Measurements from ENCODE around the gene KRTAP2-1.

The KRTAP2-1 gene

GRCh38 chr17:40997361-40997760 lies 49.8 kb downstream of the KRTAP2-1 start (continued):
- no peak for TF ChIP-seq KLF8 (tag by site-specific recombination; IDR thresholded peaks at IDR 0.05)
- TF ChIP-seq, protein P1, sequence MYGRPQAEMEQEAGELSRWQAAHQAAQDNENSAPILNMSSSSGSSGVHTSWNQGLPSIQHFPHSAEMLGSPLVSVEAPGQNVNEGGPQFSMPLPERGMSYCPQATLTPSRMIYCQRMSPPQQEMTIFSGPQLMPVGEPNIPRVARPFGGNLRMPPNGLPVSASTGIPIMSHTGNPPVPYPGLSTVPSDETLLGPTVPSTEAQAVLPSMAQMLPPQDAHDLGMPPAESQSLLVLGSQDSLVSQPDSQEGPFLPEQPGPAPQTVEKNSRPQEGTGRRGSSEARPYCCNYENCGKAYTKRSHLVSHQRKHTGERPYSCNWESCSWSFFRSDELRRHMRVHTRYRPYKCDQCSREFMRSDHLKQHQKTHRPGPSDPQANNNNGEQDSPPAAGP (tag by site-specific recombination; IDR thresholded peaks at IDR 0.05), result no peak
- no peak for TF ChIP-seq ZNF311 (tag by site-specific recombination; IDR thresholded peaks at IDR 0.05; ENCODE audit: borderline replicate concordance)

GRCh38 chr17:40996829-40997228 lies 50.3 kb downstream of the KRTAP2-1 start:
- Histone ChIP-seq H3K4me3 (ENCODE audit: low read depth, low read length) (no peak overlapping the region), H3K27ac (ENCODE audit: extremely low read depth, low read depth, low read length) (no peak overlapping the region), H3K9me3 (ENCODE audit: control insufficient read depth, insufficient read depth, low read depth, low read length) (no peaks in the 10 kb centered on the region), H3K4me1 (ENCODE audit: control insufficient read depth, insufficient read depth, low read length) (no peaks in the 10 kb centered on the region), H3K36me3 (ENCODE audit: control insufficient read depth in 2 of 2, insufficient read depth in 1 of 2, low read length in 2 of 2) (no peaks in the 10 kb centered on the region)
- TF ChIP-seq ZNF433 (tag by site-specific recombination; IDR thresholded peaks at IDR 0.05; ENCODE audit: low read depth) (no peak), HOXD13 (CRISPR knock-in tag; IDR thresholded peaks at IDR 0.05; ENCODE audit: borderline replicate concordance) (no peak), ZNF266 (tag by site-specific recombination; IDR thresholded peaks at IDR 0.05; ENCODE audit: low read depth) (no peak), ZNF692 (tag by site-specific recombination; IDR thresholded peaks at IDR 0.05) (no peak), ZNF404 (tag by site-specific recombination; IDR thresholded peaks at IDR 0.05) (no peak), ZSCAN23 (tag by site-specific recombination; IDR thresholded peaks at IDR 0.05) (no peak), SETDB1 (IDR thresholded peaks at IDR 0.05; ENCODE audit: insufficient read length, low read length) (no peak)
- TF ChIP-seq, protein P2, sequence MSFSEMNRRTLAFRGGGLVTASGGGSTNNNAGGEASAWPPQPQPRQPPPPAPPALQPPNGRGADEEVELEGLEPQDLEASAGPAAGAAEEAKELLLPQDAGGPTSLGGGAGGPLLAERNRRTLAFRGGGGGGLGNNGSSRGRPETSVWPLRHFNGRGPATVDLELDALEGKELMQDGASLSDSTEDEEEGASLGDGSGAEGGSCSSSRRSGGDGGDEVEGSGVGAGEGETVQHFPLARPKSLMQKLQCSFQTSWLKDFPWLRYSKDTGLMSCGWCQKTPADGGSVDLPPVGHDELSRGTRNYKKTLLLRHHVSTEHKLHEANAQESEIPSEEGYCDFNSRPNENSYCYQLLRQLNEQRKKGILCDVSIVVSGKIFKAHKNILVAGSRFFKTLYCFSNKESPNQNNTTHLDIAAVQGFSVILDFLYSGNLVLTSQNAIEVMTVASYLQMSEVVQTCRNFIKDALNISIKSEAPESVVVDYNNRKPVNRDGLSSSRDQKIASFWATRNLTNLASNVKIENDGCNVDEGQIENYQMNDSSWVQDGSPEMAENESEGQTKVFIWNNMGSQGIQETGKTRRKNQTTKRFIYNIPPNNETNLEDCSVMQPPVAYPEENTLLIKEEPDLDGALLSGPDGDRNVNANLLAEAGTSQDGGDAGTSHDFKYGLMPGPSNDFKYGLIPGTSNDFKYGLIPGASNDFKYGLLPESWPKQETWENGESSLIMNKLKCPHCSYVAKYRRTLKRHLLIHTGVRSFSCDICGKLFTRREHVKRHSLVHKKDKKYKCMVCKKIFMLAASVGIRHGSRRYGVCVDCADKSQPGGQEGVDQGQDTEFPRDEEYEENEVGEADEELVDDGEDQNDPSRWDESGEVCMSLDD (tag by site-specific recombination; IDR thresholded peaks at IDR 0.05), result no peak
- CTCF ChIA-PET, result interaction anchor here (0.7 to 1.0 kb wide), 2 partner anchors 17 to 667 kb away, joined by 3 read pairs; no protein-coding TSS in a partner anchor
- POLR2A ChIA-PET, result no interaction called here
